DMS53 treated with DMSO at 0.1 percent for 48 hours (cell line): ENCODE data around the gene ATP6V0A1.

Experiments
- DNase-seq: peaks from one replicate; lab custom pipeline; 2025; ENCODE audit not compliant: unreplicated experiment; lab: John Stamatoyannopoulos, UW

Gene ATP6V0A1

GRCh38 chr17:42518755-42519545 lies 60.3 kb downstream of the ATP6V0A1 start:
- no peak for DNase-seq

DNA sequence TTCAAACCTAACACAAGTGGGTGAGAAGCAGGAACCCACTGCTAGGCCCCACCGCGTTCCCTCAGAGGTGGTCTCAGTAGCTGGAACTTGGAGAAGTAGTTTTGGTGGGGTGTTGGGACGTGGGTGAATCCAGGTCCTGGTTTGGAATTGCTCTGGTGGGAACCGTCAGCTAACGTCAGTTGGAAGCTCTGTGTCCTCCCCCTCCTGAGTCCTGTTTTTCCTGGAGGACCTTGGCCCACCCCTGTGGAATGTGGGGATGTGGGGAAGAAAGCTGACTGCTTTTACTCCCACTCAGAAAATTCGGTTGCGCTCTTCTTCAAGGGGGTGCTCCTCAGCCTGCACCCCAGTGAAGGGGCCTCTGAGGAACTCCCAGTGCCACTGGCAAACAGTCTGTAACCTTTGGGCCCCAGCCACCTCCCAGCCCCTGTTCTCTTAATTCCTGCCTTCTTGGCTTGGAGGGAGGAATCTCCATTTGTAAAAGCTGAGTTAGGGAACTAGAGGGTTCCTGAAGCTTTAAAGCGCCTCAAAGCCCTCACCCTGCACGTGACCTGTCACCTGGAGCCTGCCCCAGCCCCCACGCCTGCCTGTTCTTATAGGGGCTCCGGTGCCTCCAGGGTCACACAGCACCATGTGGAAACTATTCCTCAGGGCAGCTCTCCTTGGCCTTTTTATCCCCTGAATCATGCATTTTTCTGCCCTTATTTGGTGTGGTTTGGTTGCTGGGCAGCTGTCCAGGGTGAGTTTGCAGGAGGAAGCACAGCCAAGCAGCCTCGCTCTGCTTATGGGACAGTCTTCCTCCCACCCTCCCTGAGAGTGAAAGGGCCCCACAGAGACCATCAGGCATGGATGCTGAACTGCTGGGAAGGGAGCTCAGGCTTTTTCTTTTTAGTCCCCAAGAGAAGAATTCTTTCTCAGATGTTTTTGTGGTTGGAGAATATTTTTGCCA lies 61.1 kb downstream of the ATP6V0A1 start:
- DNase-seq: no peak

- no peak for DNase-seq
These were observed 61.9 kb downstream of the ATP6V0A1 start for GRCh38 chr17:42520540-42520951.

GRCh38 chr17:42521036-42521435 lies 62.4 kb downstream of the ATP6V0A1 start:
- DNase-seq: no peak

DNA sequence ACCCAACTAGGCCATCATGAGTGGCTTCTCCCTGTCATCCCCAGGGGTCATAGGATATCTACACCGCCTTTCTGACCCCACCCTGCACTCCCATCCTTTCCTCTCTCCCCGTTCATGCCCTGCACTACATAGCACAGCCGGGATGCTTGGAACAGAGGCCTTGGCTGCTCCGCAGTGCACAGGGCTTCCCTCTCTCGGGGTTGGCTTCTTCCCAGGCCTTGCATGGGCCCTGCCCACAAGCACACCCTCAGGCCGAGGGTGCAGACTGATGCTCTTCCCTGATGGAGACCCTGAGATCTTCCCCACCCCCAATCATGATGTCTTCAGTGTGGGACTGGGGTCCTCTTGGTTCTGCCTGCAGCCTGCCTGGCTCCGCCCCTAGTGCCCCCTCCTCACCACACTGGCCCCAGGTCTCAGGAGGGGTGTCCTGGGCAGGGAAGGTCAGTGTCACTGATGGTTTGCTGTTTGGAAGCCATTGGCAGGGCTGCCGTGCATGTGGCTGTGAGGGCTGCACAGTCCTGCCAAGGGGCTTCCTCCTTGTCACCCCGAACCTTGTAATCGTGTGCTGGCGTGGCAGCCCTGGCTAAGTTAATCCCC lies 63.1 kb downstream of the ATP6V0A1 start:
- DNase-seq: no peak

DNA sequence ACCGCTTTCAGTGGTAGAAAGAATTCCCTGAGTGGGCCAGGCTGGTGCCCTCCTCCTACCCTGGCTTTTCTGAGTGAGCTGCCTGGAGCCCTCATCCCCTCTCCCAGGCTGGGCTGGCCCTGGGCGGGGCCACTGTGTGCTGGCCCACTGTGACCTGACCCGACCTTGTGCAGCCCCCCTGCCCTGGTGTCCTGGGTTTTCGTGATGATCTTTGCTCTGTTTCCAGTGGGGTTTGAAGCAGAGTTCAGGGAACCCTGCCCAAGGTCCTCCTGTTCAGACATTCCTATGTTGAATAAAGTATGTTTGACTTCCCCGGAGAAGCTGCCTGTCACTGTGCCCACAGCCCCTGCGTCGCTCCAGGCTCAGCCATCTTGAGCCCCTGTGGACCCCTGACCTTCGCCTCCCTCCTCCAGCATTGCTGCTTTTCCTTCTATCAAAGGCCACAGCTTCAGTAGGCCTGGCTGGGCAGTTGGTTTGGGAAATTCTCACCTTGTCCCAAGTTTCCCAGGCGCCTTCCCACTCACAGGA lies 63.6 kb downstream of the ATP6V0A1 start:
- DNase-seq: no peak

- DNase-seq: no peak
These were observed 64.2 kb downstream of the ATP6V0A1 start for GRCh38 chr17:42522798-42523278.

- no peak for DNase-seq
These were observed 66.5 kb downstream of the ATP6V0A1 start for GRCh38 chr17:42525221-42525620.

DNA sequence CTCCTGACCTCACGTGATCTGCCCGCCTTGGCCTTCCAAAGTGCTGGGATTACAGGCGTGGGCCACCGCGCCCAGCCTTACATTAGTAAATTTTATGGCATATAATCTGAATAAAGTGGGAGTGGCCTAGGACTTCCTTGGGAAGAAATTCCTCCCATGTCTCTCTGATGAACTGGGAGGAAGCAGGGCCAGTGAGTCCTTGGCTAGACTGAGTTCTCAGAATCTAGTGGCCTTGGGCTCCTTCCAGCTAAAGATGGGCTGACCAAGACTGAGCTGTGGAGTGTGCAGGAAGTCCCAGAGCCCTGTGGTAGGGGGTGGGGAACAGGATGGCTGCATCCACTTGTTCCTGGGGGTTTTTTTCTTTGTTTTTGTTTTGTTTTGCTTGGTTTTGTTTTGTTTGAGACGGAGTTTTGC lies 67.4 kb downstream of the ATP6V0A1 start:
- no peak for DNase-seq

DNA sequence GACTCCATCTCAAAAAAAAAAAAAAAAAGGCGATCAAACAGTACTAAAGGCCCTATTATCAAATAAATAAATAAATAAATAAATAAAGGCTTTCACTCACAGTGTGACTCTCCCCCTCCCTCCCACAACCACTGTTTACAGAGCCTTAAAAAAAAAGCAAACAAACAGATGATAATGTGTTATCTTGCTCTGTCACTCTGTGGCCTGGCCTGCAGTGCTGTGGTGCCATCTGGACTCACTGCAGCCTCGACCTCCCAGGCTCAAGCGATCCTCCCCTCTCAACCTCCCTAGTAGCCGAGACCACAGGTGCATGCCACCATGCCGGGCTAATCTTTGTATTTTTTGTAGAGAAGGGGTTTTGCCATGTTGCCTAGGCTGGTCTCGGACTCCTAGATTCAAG lies 69.3 kb downstream of the ATP6V0A1 start:
- DNase-seq: no peak

DNA sequence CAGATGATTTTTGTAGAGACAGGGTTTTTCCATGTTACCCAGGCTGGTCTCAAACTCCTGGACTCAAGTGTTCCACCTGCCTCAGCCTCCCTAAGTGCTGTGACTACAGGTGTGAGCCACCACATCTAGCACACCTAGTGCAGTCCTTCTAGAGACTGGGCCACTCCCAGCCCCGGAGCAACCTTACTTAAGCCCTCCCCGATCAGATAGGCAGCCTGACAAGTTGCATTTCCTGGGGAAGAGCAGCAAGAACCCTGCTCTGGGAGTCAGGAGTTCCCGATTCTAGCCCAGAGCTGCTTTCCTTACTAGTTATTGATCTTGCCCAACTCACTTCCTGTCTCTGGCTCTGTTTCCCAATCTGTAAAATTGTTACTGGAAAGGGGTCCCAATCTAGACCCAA lies 70.4 kb downstream of the ATP6V0A1 start:
- DNase-seq: no peak

GRCh38 chr17:42530952-42531454 lies 72.3 kb downstream of the ATP6V0A1 start:
- peak; percentile 72 for DNase-seq

- peak; percentile 77 for DNase-seq
These were observed 73.0 kb downstream of the ATP6V0A1 start for GRCh38 chr17:42531455-42532354.

DNA sequence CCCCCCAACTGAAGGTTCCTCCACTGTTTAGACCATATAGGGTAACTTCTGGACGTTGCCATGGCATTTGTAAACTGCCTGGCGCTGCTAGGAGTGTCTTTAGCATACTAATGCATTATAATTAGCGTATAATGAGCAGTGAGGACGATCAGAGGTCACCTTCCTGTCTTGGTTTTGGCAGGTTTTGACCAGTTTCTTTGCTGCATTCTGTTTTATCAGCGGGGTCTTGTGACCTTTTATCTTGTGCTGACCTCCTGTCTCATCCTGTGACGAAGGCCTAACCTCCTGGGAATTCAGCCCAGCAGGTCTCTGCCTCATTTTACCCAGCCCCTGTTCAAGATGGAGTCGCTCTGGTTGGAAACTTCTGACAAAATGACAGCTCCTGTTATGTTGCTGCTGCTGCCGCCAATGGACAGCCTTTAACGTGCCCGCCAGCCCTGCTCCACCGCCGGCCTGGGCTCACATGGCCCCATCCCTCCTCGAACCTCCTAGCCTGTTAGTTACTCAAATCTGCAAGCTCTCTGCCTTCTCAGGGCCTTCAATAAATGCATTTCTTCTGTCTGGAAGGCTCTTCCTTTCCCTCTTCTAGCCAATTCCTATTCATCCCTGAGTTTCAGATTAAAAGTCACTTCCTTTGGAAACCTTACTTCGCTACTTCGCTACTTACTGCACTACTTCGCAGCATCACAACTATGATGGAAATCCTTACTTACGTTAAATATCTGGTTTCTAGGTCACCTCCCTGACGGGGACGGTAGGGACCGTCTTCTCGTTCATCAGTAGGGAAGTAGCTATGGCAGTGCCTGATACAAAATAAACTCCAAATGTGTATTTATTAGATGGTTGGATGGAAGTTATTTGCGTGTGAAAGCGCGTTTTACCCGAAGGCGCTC lies 76.7 kb downstream of the ATP6V0A1 start:
- DNase-seq: no peak

GRCh38 chr17:42536048-42536371 lies 77.3 kb downstream of the ATP6V0A1 start, which contains the start of gene NAGLU:
NAGLU (plus strand) TSS chr17:42536241; CDS start chr17:42536273, 32 bp downstream.
- peak; percentile 89 for DNase-seq

GRCh38 chr17:42536372-42537155 lies 77.9 kb downstream of the ATP6V0A1 start:
- DNase-seq: peak; percentile 91

GRCh38 chr17:42537156-42537805 lies 78.6 kb downstream of the ATP6V0A1 start:
- DNase-seq: no peak
